ENCODE data around the gene PGBD2.

PGBD2 gene

GRCh38 chr1:248860007-248860406, 46.0 kb upstream of the PGBD2 start:
- Histone ChIP-seq H3K4me3 (no peak overlapping the region), H3K27ac (no peak overlapping the region)
- no peak for TF ChIP-seq CTCF (IDR thresholded peaks at IDR 0.05)
- no peak for DNase-seq (ENCODE audit: low spot score)

GRCh38 chr1:248861616-248862015, 44.4 kb upstream of the PGBD2 start:
- no peak for TF ChIP-seq CTCF (IDR thresholded peaks at IDR 0.05)
- H3K27ac ChIP-seq, result no peak overlapping the region
- DNase-seq (ENCODE audit: low spot score), result no peak
- no peak overlapping the region for H3K4me3 ChIP-seq

GRCh38 chr1:248862695-248862997, 43.4 kb upstream of the PGBD2 start:
- DNase-seq (ENCODE audit: low spot score), result no peak
- no peak for TF ChIP-seq CTCF (IDR thresholded peaks at IDR 0.05)
- Histone ChIP-seq H3K27ac (peak overlapping the region; percentile 50 to 85), H3K4me3 (peak overlapping the region; percentile 73)

GRCh38 chr1:248862998-248863881, 42.8 kb upstream of the PGBD2 start:
- peak; percentile 89 for DNase-seq (ENCODE audit: low spot score)
- H3K27ac ChIP-seq, result peak overlapping the region; percentile 50 to 85
- peak overlapping the region; percentile 73 for H3K4me3 ChIP-seq
- no peak for TF ChIP-seq CTCF (IDR thresholded peaks at IDR 0.05)

- no peak for DNase-seq (ENCODE audit: low spot score)
- no peak overlapping the region for H3K4me3 ChIP-seq
- peak overlapping the region in 1 of 2 donors; percentile 97 for H3K27ac ChIP-seq
- no peak for TF ChIP-seq CTCF (IDR thresholded peaks at IDR 0.05)
These were observed 34.1 kb upstream of the PGBD2 start for GRCh38 chr1:248871837-248872401.

GRCh38 chr1:248872752-248873408, 33.2 kb upstream of the PGBD2 start:
- peak overlapping the region; percentile 79 for H3K4me3 ChIP-seq
- TF ChIP-seq CTCF (IDR thresholded peaks at IDR 0.05), result no peak
- peak overlapping the region; percentile 95 to 97 for H3K27ac ChIP-seq
- no peak for DNase-seq (ENCODE audit: low spot score)

All from coronary artery (tissue), 2 donors.